ENCODE results near the gene CHAMP1. TPM values are rescaled to one million over a fixed set of nuclear protein-coding genes. Genes with fewer than 3 reads are reported as not detected.
A peak's percentile ranks its signal among the peaks of the same experiment; 100 is the strongest.

The CHAMP1 gene
- total RNA-seq, 1 donor from 2014 or later = 26.8 TPM

- no peak overlapping the region for H2AFZ ChIP-seq (ENCODE audit: low read depth, low read length)
- TF ChIP-seq CTCF (IDR thresholded peaks at IDR 0.05; ENCODE audit: insufficient read depth, low read depth, low read length) = no peak
- no peak for TF ChIP-seq EZH2 (IDR thresholded peaks at IDR 0.05; ENCODE audit: insufficient read depth, low read length)
- peaks cover 19% of the 10 kb centered on the region for H3K79me2 ChIP-seq (ENCODE audit: insufficient read depth, low read length)
- H3K9ac ChIP-seq (ENCODE audit: low read length) = no peak overlapping the region
- H4K20me1 ChIP-seq (ENCODE audit: insufficient read depth, low read length) = peaks cover 6% of the 10 kb centered on the region
- DNase-seq (ENCODE audit: low read depth) (no peak), FAIRE-seq (no peak)
- Mint-ChIP-seq H3K9me3 (ENCODE audit: unreplicated experiment) (no peaks in the 10 kb centered on the region), H3K36me3 (ENCODE audit: low read depth, unreplicated experiment) (peaks cover 5% of the 10 kb centered on the region), H3K4me1 (ENCODE audit: low read depth, unreplicated experiment) (peaks cover 9% of the 10 kb centered on the region), H3K4me3 (ENCODE audit: unreplicated experiment) (no peak overlapping the region), H3K27ac (ENCODE audit: unreplicated experiment) (no peak overlapping the region), H3K27me3 (ENCODE audit: low read depth, unreplicated experiment) (no peaks in the 10 kb centered on the region)
- H3K27ac ChIP-seq (ENCODE audit: low read depth, low read length) = no peak overlapping the region
- H3K4me2 ChIP-seq (ENCODE audit: low read length) = no peak overlapping the region
- no peak overlapping the region for H3K4me3 ChIP-seq (ENCODE audit: insufficient read depth, low read depth, low read length)
- peaks cover 17% of the 10 kb centered on the region for H3K4me1 ChIP-seq (ENCODE audit: insufficient read depth, low read length)
- H3K27me3 ChIP-seq (ENCODE audit: insufficient read depth, low read length) = no peaks in the 10 kb centered on the region
- no peaks in the 10 kb centered on the region for H3K9me3 ChIP-seq (ENCODE audit: insufficient read depth, low read depth, low read length)
- peaks cover 6% of the 10 kb centered on the region for H3K36me3 ChIP-seq (ENCODE audit: insufficient read depth, low read length)
These were observed 35.2 kb upstream of the CHAMP1 start for GRCh38 chr13:114279146-114279545.

GRCh38 chr13:114279758-114280355 is 34.4 kb upstream of the CHAMP1 start:
- Mint-ChIP-seq H3K27ac (ENCODE audit: unreplicated experiment) (peak overlapping the region; percentile 85), H3K4me3 (ENCODE audit: unreplicated experiment) (peak overlapping the region; percentile 87), H3K36me3 (ENCODE audit: low read depth, unreplicated experiment) (peaks cover 5% of the 10 kb centered on the region), H3K4me1 (ENCODE audit: low read depth, unreplicated experiment) (peaks cover 9% of the 10 kb centered on the region), H3K27me3 (ENCODE audit: low read depth, unreplicated experiment) (no peaks in the 10 kb centered on the region), H3K9me3 (ENCODE audit: unreplicated experiment) (no peaks in the 10 kb centered on the region)
- peaks cover 17% of the 10 kb centered on the region for H3K4me1 ChIP-seq (ENCODE audit: insufficient read depth, low read length)
- H3K4me2 ChIP-seq (ENCODE audit: low read length) = no peak overlapping the region
- no peak overlapping the region for H2AFZ ChIP-seq (ENCODE audit: low read depth, low read length)
- no peak overlapping the region for H3K4me3 ChIP-seq (ENCODE audit: insufficient read depth, low read depth, low read length)
- H3K27me3 ChIP-seq (ENCODE audit: insufficient read depth, low read length) = no peaks in the 10 kb centered on the region
- peaks cover 26% of the 10 kb centered on the region for H3K79me2 ChIP-seq (ENCODE audit: insufficient read depth, low read length)
- peaks cover 2% of the 10 kb centered on the region for H3K36me3 ChIP-seq (ENCODE audit: insufficient read depth, low read length)
- no peaks in the 10 kb centered on the region for H3K9me3 ChIP-seq (ENCODE audit: insufficient read depth, low read depth, low read length)
- no peak for DNase-seq (ENCODE audit: low read depth)
- H4K20me1 ChIP-seq (ENCODE audit: insufficient read depth, low read length) = peaks cover 6% of the 10 kb centered on the region
- peak overlapping the region; percentile 24 for H3K9ac ChIP-seq (ENCODE audit: low read length)
- TF ChIP-seq EZH2 (IDR thresholded peaks at IDR 0.05; ENCODE audit: insufficient read depth, low read length) (no peak), CTCF (IDR thresholded peaks at IDR 0.05; ENCODE audit: insufficient read depth, low read depth, low read length) (no peak)
- FAIRE-seq = no peak
- peak overlapping the region; percentile 14 for H3K27ac ChIP-seq (ENCODE audit: low read depth, low read length)

- peak within 1 kb of the TSS; percentile 99 for H3K27ac ChIP-seq (ENCODE audit: low read depth, low read length)
- Mint-ChIP-seq H3K9me3 (ENCODE audit: unreplicated experiment) (no peaks in the 10 kb centered on the region), H3K27me3 (ENCODE audit: low read depth, unreplicated experiment) (no peaks in the 10 kb centered on the region), H3K4me1 (ENCODE audit: low read depth, unreplicated experiment) (peaks cover 16% of the 10 kb centered on the region), H3K27ac (ENCODE audit: unreplicated experiment) (peak within 1 kb of the TSS; percentile 92), H3K4me3 (ENCODE audit: unreplicated experiment) (peak within 1 kb of the TSS; percentile 91), H3K36me3 (ENCODE audit: low read depth, unreplicated experiment) (peaks cover 3% of the 10 kb centered on the region)
- peaks cover 21% of the 10 kb centered on the region for H3K4me1 ChIP-seq (ENCODE audit: insufficient read depth, low read length)
- peak within 1 kb of the TSS; percentile 97 for H2AFZ ChIP-seq (ENCODE audit: low read depth, low read length)
- TF ChIP-seq EZH2 (IDR thresholded peaks at IDR 0.05; ENCODE audit: insufficient read depth, low read length) (no peak), CTCF (IDR thresholded peaks at IDR 0.05; ENCODE audit: insufficient read depth, low read depth, low read length) (no peak)
- peaks cover 10% of the 10 kb centered on the region for H4K20me1 ChIP-seq (ENCODE audit: insufficient read depth, low read length)
- peak; percentile 77 for DNase-seq (ENCODE audit: low read depth)
- H3K27me3 ChIP-seq (ENCODE audit: insufficient read depth, low read length) = no peaks in the 10 kb centered on the region
- peak within 1 kb of the TSS; percentile 91 for H3K4me2 ChIP-seq (ENCODE audit: low read length)
- peaks cover 4% of the 10 kb centered on the region for H3K36me3 ChIP-seq (ENCODE audit: insufficient read depth, low read length)
- peaks cover 37% of the 10 kb centered on the region for H3K79me2 ChIP-seq (ENCODE audit: insufficient read depth, low read length)
- peak within 1 kb of the TSS; percentile 90 for H3K4me3 ChIP-seq (ENCODE audit: insufficient read depth, low read depth, low read length)
- no peak for FAIRE-seq
- H3K9ac ChIP-seq (ENCODE audit: low read length) = peak within 1 kb of the TSS; percentile 97
- no peaks in the 10 kb centered on the region for H3K9me3 ChIP-seq (ENCODE audit: insufficient read depth, low read depth, low read length)
These were observed 32.8 kb upstream of the CHAMP1 start, which contains the start of gene UPF3A for GRCh38 chr13:114281351-114282040. Gene UPF3A, plus strand, starts transcription at chr13:114281601. Its CDS starts 39 bp downstream, at chr13:114281640.
